Hematopoietic multipotent progenitor cell (in vitro differentiated cells): ENCODE data around the gene CA5A. TPM values are rescaled to one million over a fixed set of nuclear protein-coding genes. Genes with fewer than 3 reads are reported as not detected.
"Not testable (repeated sequence)": the region's sequence is repeated elsewhere in the genome, so short reads cannot be mapped to it uniquely, and the experiment has no call there.

Experiments used
- DNase-seq, 3 donors: peaks; one replicate each; pipeline ENCODE4 v3.0.0-alpha.2; 2011 to 2015; ENCODE audit warnings: low read depth in 2 of 3, low spot score in 2 of 3
- total RNA-seq: library from RNA; depleted of rRNA; stranded (reverse); fragments of >200 nt; gene quantifications from one replicate; pipeline ENCODE4 v1.2.3, GENCODE V29; 2012

Gene CA5A
- total RNA-seq, 1 donor: not detected

GRCh38 chr16:87949071-87949744 lies 12.9 kb upstream of the CA5A start:
- no peak for DNase-seq

GRCh38 chr16:87948735-87949070 lies 12.4 kb upstream of the CA5A start:
- DNase-seq: no peak

- DNase-seq: peak in 2 of 3 donors; percentile 51 to 80
These were observed 11.8 kb upstream of the CA5A start for GRCh38 chr16:87948119-87948545.

GRCh38 chr16:87947356-87948118 lies 11.2 kb upstream of the CA5A start:
- DNase-seq: no peak

GRCh38 chr16:87946596-87947347 lies 10.4 kb upstream of the CA5A start:
- DNase-seq: no peak

GRCh38 chr16:87945351-87946042 lies 9.2 kb upstream of the CA5A start:
- DNase-seq: peak in 1 of 3 donors; percentile 63

GRCh38 chr16:87942680-87943079 lies 6.4 kb upstream of the CA5A start:
- DNase-seq: no peak

GRCh38 chr16:87939562-87940423 lies 3.5 kb upstream of the CA5A start:
- DNase-seq: no peak

- no peak for DNase-seq
These were observed 2.2 kb upstream of the CA5A start for GRCh38 chr16:87938412-87938949.

- DNase-seq: not testable (repeated sequence)
These were observed 858 bp upstream of the CA5A start for GRCh38 chr16:87937231-87937542.

- DNase-seq: not testable (repeated sequence)
These were observed 334 bp downstream of the CA5A start for GRCh38 chr16:87936016-87936374.

GRCh38 chr16:87934752-87935425 lies 1.4 kb downstream of the CA5A start:
- peak in 1 of 3 donors; percentile 37 for DNase-seq

GRCh38 chr16:87933140-87933495 lies 3.2 kb downstream of the CA5A start:
- no peak for DNase-seq

- not testable (repeated sequence) for DNase-seq
These were observed 3.7 kb downstream of the CA5A start for GRCh38 chr16:87932475-87933139.

- DNase-seq: peak in 1 of 3 donors; percentile 31
These were observed 4.8 kb downstream of the CA5A start for GRCh38 chr16:87931504-87931903.

- peak in 2 of 3 donors; percentile 44 to 68 for DNase-seq
These were observed 5.9 kb downstream of the CA5A start for GRCh38 chr16:87930456-87930855.

- no peak for DNase-seq
These were observed 6.3 kb downstream of the CA5A start for GRCh38 chr16:87929986-87930385.

- no peak for DNase-seq
These were observed 9.2 kb downstream of the CA5A start for GRCh38 chr16:87927195-87927562.
